Measurements from ENCODE around the gene TBCD.

The TBCD gene

GRCh38 chr17:82832881-82833475 is 81.1 kb downstream of the TBCD start:
- no peak for DNase-seq (ENCODE audit: low spot score)

GRCh38 chr17:82835122-82835521 is 83.3 kb downstream of the TBCD start:
- DNase-seq (ENCODE audit: low spot score) = no peak

GRCh38 chr17:82835766-82836512 is 84.1 kb downstream of the TBCD start:
- no peak for DNase-seq (ENCODE audit: low spot score)

GRCh38 chr17:82836823-82837357 is 85.0 kb downstream of the TBCD start:
- DNase-seq (ENCODE audit: low spot score) = no peak

GRCh38 chr17:82837586-82838320 is 85.9 kb downstream of the TBCD start:
- DNase-seq (ENCODE audit: low spot score) = no peak

- DNase-seq (ENCODE audit: low spot score) = no peak
Observed at GRCh38 chr17:82838386-82839063, 86.7 kb downstream of the TBCD start.

- DNase-seq (ENCODE audit: low spot score) = no peak
Observed at GRCh38 chr17:82839617-82840292, 87.9 kb downstream of the TBCD start, which contains the start of gene ZNF750. TSS of gene ZNF750 (minus strand) at chr17:82840022. CDS start at chr17:82832454, 7,568 bp downstream.

- no peak for DNase-seq (ENCODE audit: low spot score)
Observed at GRCh38 chr17:82840431-82840831, 88.6 kb downstream of the TBCD start.

- no peak for DNase-seq (ENCODE audit: low spot score)
Observed at GRCh38 chr17:82841921-82842596, 90.2 kb downstream of the TBCD start.

- no peak for DNase-seq (ENCODE audit: low spot score)
Observed at GRCh38 chr17:82843904-82844680, 92.2 kb downstream of the TBCD start.

GRCh38 chr17:82844796-82845162 is 92.9 kb downstream of the TBCD start:
- no peak for DNase-seq (ENCODE audit: low spot score)

GRCh38 chr17:82845163-82845807 is 93.4 kb downstream of the TBCD start:
- DNase-seq (ENCODE audit: low spot score) = no peak

- DNase-seq (ENCODE audit: low spot score) = no peak
Observed at GRCh38 chr17:82846061-82846691, 94.3 kb downstream of the TBCD start.

- no peak for DNase-seq (ENCODE audit: low spot score)
Observed at GRCh38 chr17:82848022-82848592, 96.2 kb downstream of the TBCD start.

GRCh38 chr17:82849076-82849945 is 97.4 kb downstream of the TBCD start:
- DNase-seq (ENCODE audit: low spot score) = no peak

- no peak for DNase-seq (ENCODE audit: low spot score)
Observed at GRCh38 chr17:82851381-82851780, 99.5 kb downstream of the TBCD start.

- DNase-seq (ENCODE audit: low spot score) = no peak
Observed at GRCh38 chr17:82854226-82854625, 102.4 kb downstream of the TBCD start.

GRCh38 chr17:82856361-82856760 is 104.5 kb downstream of the TBCD start:
- DNase-seq (ENCODE audit: low spot score) = no peak
